Spleen (tissue), 7 donors: Measurements from ENCODE around the gene FBXO10.

ENCODE experiments used
- POLR2A ChIP-seq, 3 donors: fragments of 450-650 bp; IDR thresholded peaks; one replicate each; pipeline ENCODE4 v1.5.1; 2017; ENCODE audit warnings: antibody characterized with exemption in 3 of 3, mild to moderate bottlenecking in 1 of 3
- TF ChIP-seq, protein P1 (sequence below), 11 experiments: fragments of 200-600 bp in 7 of 11; fragments of 450-650 bp in 4 of 11; sonication (generic) in 4 of 11; IDR thresholded peaks in 8 of 11; conservative IDR thresholded peaks in 3 of 11; 1 replicate in 7 of 11; 2 replicates in 4 of 11; pipeline versions ENCODE4 v1.4.0 to v1.8.0; 2016 to 2021; ENCODE audit warnings: antibody characterized with exemption in 11 of 11, inconsistent platforms in 4 of 11, mild to moderate bottlenecking in 1 of 11
- donor health status: DM: no; HTN: no; CAD: no; lungs with moderate emphysema.
- donor health status: DM: no; HTN: no; CAD: no.
- donor health status: DM: no; HTN: no; CAD: no.

DNA sequence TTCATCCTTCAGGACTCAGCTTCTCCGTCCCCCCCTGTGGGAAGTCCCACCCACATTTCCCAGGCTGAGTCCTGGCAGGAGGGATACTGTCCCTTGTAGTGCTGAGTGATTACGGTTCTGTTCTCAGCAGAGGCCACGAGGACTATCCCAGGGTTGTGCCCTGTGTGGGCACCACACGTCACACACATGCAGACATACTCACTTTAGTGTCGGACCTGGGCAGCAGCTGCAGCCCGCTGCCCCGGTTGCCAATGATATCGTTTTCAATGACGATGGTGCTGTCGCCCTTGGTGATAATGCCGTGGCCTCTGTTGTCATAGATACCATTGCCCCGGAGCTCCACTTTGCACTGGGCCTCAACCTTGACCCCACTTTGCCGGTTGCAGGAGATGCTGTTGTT, 58.3 kb downstream of the FBXO10 start:
- TF ChIP-seq, protein P1, sequence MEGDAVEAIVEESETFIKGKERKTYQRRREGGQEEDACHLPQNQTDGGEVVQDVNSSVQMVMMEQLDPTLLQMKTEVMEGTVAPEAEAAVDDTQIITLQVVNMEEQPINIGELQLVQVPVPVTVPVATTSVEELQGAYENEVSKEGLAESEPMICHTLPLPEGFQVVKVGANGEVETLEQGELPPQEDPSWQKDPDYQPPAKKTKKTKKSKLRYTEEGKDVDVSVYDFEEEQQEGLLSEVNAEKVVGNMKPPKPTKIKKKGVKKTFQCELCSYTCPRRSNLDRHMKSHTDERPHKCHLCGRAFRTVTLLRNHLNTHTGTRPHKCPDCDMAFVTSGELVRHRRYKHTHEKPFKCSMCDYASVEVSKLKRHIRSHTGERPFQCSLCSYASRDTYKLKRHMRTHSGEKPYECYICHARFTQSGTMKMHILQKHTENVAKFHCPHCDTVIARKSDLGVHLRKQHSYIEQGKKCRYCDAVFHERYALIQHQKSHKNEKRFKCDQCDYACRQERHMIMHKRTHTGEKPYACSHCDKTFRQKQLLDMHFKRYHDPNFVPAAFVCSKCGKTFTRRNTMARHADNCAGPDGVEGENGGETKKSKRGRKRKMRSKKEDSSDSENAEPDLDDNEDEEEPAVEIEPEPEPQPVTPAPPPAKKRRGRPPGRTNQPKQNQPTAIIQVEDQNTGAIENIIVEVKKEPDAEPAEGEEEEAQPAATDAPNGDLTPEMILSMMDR (IDR thresholded peaks at IDR 0.05 in 8 of 11, conservative IDR thresholded peaks at IDR 0.05 in 3 of 11), result no peak
- no peak for TF ChIP-seq POLR2A (IDR thresholded peaks at IDR 0.05)
